IMR-90 (cell line): ENCODE measurements around the gene ACP6.

Source experiments
- BHLHE40 ChIP-seq: fragments of 150-350 bp; IDR thresholded peaks from 2 replicates; pipeline ENCODE4 v1.6.1; 2016; ENCODE audit warnings: mild to moderate bottlenecking, low read depth, low read length
- CEBPB ChIP-seq: IDR thresholded peaks from 2 replicates; pipeline ENCODE4 v1.6.1; 2012; ENCODE audit warnings: low read depth, low read length, improper control_type of control experiment
- CHD1 ChIP-seq: IDR thresholded peaks from 2 replicates; pipeline ENCODE4 v1.6.1; 2012; ENCODE audit warnings: low read depth, low read length, improper control_type of control experiment
- CTCF ChIP-seq: conservative IDR thresholded peaks from 2 replicates; pipeline ENCODE4 v1.5.1; 2012; ENCODE audit warnings: mild to moderate bottlenecking, low read depth, low read length, improper control_type of control experiment
- FOS ChIP-seq: fragments of 150-350 bp; IDR thresholded peaks from 2 replicates; pipeline ENCODE4 v1.6.1; 2016; ENCODE audit warnings: low read depth, low read length
- MAFK ChIP-seq: IDR thresholded peaks from 2 replicates; pipeline ENCODE4 v1.6.1; 2012; ENCODE audit warnings: low read depth, low read length, improper control_type of control experiment
- MAZ ChIP-seq: IDR thresholded peaks from 2 replicates; pipeline ENCODE4 v1.6.1; 2012; ENCODE audit warnings: low read depth, mild to moderate bottlenecking, low read length, improper control_type of control experiment, moderate library complexity, borderline replicate concordance
- MXI1 ChIP-seq: IDR thresholded peaks from 2 replicates; pipeline ENCODE4 v1.6.1; 2012; ENCODE audit warnings: low read depth, mild to moderate bottlenecking, low read length, moderate library complexity, borderline replicate concordance
- POLR2A ChIP-seq: IDR thresholded peaks from 2 replicates; pipeline ENCODE4 v1.6.1; 2012; ENCODE audit warnings: mild to moderate bottlenecking, low read depth, low read length
- RAD21 ChIP-seq: IDR thresholded peaks from 2 replicates; pipeline ENCODE4 v1.6.1; 2012; ENCODE audit warnings: low read length, improper control_type of control experiment
- RCOR1 ChIP-seq: IDR thresholded peaks from 2 replicates; pipeline ENCODE4 v1.6.1; 2012; ENCODE audit warnings: mild to moderate bottlenecking, low read length, improper control_type of control experiment; ENCODE audit not compliant: insufficient replicate concordance
- RFX5 ChIP-seq: IDR thresholded peaks from 2 replicates; pipeline ENCODE4 v1.8.0; 2012; ENCODE audit warnings: low read depth, mild to moderate bottlenecking, low read length, moderate library complexity
- SMC3 ChIP-seq: fragments of 150-350 bp; IDR thresholded peaks from 2 replicates; pipeline ENCODE4 v1.6.1; 2016; ENCODE audit warnings: low read depth, mild to moderate bottlenecking, antibody characterized with exemption, low read length, moderate library complexity
- TF ChIP-seq, protein P1 (sequence below): fragments of 150-350 bp; IDR thresholded peaks from 2 replicates; pipeline ENCODE4 v1.6.1; 2017; ENCODE audit warnings: mild to moderate bottlenecking, antibody characterized with exemption, low read length, low read depth

DNA sequence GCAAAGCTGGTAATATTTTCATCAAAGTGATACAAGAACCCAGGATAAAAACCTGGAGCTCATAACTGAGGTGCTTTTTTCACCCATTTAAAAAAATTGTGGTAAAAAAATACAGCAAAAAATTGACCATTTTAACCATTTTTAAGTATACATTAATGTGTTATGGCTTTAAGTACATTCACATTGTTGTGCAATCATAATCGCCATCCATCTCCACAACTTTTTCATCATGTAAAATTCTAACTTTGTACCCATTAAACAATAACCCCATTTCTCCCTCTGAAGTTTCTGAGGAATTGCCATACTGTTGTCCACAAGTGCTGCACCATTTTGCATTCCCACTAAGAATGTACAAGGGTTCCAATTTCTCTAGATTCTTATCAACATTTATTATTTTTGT, 36.6 kb downstream of the ACP6 start:
- TF ChIP-seq CTCF (no peak), POLR2A (no peak), MAFK (no peak), CHD1 (no peak), RAD21 (no peak), CEBPB (peak; percentile 77), RCOR1 (no peak), MXI1 (no peak), BHLHE40 (no peak), SMC3 (no peak), RFX5 (no peak), FOS (no peak), MAZ (no peak)
- TF ChIP-seq, protein P1, sequence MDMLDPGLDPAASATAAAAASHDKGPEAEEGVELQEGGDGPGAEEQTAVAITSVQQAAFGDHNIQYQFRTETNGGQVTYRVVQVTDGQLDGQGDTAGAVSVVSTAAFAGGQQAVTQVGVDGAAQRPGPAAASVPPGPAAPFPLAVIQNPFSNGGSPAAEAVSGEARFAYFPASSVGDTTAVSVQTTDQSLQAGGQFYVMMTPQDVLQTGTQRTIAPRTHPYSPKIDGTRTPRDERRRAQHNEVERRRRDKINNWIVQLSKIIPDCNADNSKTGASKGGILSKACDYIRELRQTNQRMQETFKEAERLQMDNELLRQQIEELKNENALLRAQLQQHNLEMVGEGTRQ, result no peak
